Activated CD4-positive, alpha-beta T cell treated with anti-CD3 and anti-CD28 coated beads, Interleukin-2, amount 50 U/mL, for 1 hour (primary cell): ENCODE results near the gene APBB1IP.
"Not testable (repeated sequence)": the region's sequence is repeated elsewhere in the genome, so short reads cannot be mapped to it uniquely, and the experiment has no call there.

Source experiments
- DNase-seq: peaks from one replicate; pipeline ENCODE4 v3.0.0-alpha.2; 2020

APBB1IP gene

GRCh38 chr10:26478061-26478460 lies 39.9 kb downstream of the APBB1IP start:
- no peak for DNase-seq

- DNase-seq = peak; percentile 31
Measured at GRCh38 chr10:26479766-26480492, 41.8 kb downstream of the APBB1IP start.

- DNase-seq = no peak
Measured at GRCh38 chr10:26481315-26481692, 43.2 kb downstream of the APBB1IP start.

GRCh38 chr10:26481914-26482550 lies 43.9 kb downstream of the APBB1IP start:
- peak; percentile 28 for DNase-seq

- DNase-seq = no peak
Measured at GRCh38 chr10:26483554-26483953, 45.4 kb downstream of the APBB1IP start.

DNA sequence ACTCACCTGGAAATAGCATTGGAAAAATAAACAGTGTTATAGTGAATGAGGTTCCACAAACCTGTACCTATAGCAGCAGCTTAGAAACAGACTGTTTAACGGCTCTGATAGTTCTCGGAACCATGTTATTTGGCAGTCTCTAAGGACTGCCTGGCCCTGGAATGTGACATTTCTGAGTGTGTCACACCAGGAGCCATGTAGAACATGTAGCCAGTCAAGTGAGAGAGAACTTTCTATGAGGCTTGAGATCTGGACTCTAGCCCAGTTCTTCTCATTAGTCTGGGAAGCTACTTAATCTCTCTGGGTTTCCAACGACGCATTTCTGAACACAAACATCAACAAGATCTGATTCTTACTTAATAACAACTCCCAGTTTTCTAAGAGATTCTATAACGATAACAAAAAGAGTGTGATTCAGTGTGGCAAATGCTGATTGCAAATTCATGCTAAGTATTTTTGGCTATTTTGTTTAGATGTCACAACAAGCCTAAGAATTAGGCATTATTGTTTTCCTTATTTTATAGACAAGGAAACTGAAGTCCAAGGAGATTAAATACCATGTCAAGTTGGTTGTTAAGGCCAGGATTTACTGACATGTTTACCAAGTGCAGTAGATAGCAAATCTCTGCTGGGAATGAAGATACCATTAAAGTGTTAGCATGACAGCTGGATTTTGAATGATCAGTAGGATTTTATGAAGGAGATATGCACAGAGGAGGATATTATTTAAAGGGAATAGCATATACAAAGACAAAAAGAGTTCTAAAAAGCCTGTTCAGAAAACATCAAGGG lies 47.2 kb downstream of the APBB1IP start:
- no peak for DNase-seq

DNA sequence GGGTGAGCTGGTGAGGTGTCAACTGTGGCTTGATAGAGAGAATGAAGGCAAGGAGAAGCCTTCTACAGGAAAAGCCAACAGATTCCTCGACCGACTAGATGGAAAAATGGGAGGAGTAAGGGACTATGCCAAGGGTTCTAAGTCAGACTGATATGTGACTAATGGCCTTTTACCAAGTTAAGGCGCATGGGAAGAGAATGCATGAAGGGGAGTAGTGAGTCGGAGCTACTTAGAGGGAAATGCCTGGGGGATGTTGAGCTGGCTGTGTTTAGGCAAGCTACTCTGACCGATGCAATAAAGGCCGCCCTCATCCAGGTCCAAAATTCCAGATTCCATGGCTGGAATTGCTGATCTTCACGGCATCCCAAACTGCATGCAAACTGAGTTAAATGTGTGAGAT lies 48.2 kb downstream of the APBB1IP start:
- DNase-seq = no peak

GRCh38 chr10:26486990-26487850 lies 49.1 kb downstream of the APBB1IP start:
- peak; percentile 60 for DNase-seq

GRCh38 chr10:26488344-26488743 lies 50.2 kb downstream of the APBB1IP start:
- DNase-seq = no peak

- no peak for DNase-seq
Measured at GRCh38 chr10:26489081-26489480, 50.9 kb downstream of the APBB1IP start.

DNA sequence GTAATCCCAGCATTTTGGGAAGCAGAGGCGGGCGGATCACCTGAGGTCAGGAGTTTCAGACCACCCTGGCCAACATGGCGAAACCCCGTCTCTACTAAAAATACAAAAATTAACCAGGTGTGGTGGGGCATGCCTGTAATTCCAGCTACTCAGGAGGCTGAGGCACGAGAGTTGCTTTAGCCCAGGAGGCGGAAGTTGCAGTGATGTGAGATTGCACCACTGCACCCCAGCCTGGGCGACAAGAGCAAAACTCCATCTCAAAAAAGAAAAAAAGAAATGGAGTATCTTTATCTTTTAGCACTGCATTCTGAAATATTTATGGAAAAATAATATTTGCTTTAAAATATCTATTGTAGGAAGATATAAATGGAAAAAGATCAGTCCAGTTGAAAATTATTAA lies 52.2 kb downstream of the APBB1IP start:
- DNase-seq = not testable (repeated sequence)

- no peak for DNase-seq
Measured at GRCh38 chr10:26491276-26491675, 53.1 kb downstream of the APBB1IP start.

GRCh38 chr10:26491934-26492333 lies 53.8 kb downstream of the APBB1IP start:
- no peak for DNase-seq

GRCh38 chr10:26492725-26493124 lies 54.6 kb downstream of the APBB1IP start:
- DNase-seq = not testable (repeated sequence)

DNA sequence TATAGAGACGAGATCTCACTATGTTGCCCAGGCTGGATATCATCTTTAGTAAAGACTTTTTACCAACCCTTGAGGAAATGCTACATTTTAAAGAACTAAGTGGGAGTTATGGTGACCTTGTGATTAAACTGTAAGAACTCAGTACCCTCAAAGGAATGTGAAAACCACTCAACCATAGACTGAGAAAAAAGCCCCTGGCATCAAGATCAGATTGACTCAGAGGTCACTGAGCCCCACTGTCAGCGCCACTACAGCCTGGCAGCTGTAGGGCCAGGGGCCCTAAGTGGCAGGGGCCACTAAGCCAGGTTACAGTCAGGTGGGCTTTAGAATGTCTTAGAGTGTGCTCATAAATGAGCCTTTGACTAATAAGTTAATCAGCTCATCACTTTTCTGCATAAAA lies 55.9 kb downstream of the APBB1IP start:
- DNase-seq = no peak

DNA sequence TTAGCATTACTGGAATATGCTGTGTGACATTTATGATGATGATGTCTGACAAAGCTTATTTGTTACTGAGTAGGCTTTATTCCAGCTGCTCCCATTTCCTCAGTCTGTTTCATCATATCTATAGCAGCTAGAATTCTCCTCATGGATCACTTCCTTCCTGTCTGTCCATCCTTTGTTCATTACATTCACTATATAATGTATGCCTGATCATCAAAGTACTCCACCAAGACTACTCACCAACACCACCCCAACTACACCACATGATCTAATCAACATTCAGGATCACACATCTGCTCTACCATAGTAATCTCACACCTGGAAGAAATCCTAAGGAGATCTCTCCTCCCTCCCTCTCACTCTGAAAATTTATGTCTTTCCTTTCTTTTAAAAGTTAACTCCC lies 61.3 kb downstream of the APBB1IP start:
- DNase-seq = no peak

DNA sequence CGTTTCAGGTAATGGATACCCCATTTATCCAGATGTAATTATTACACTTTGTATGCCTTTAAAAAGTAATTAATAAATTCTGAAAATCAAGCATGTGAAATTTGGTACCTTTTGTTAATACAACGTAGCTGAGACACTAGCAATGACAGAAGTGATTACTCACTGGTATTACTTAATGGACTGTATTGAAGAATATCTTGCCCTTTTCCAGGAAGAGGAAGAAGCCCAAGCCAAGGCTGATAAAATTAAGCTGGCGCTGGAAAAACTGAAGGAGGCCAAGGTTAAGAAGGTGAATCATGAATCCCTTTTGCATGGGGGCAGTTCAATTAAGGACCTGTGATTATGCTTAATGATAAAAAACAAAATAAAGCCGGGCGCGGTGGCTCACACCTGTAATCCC lies 64.8 kb downstream of the APBB1IP start:
- no peak for DNase-seq

GRCh38 chr10:26503911-26504310 lies 65.8 kb downstream of the APBB1IP start:
- peak; percentile 32 for DNase-seq

- DNase-seq = not testable (repeated sequence)
Measured at GRCh38 chr10:26504429-26504828, 66.3 kb downstream of the APBB1IP start.

DNA sequence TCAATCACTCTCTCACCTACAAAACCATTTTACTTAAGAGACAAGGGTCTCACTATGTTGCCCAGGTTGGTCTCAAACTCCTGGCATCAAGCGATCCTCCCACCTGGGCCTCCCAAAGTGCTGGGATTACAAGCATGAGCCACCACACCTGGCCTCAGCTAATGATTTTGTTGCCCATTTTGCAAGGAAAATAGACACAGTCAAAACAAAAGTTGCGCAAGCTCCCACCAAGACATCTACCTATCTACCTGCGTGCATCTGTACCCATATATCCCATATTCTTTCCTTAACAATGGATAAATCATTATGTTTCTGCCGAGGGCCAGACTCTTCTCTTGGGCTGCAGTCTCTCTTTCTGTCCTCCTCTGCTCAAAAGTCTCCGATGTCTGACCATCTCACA lies 67.3 kb downstream of the APBB1IP start:
- DNase-seq = no peak

GRCh38 chr10:26506736-26507135 lies 68.6 kb downstream of the APBB1IP start:
- no peak for DNase-seq

DNA sequence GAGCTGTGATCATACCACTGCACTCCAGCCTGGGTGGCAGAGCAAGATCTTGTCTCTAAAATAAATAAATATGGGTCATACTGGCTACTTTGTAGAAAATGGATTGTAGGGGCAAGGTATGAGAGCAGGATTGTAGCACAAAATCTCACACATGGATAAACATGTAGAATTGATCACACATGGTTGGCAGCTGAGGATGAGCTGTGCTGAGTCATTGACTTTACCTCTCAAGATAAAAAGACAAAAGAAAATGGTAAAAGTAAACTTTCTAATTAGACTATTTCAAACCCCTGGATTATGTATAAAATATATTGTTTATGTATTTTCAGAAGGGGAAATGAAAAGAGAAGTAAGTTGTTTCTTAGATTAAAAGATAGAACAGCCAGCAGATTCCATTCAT lies 69.3 kb downstream of the APBB1IP start:
- no peak for DNase-seq

GRCh38 chr10:26508016-26508415 lies 69.9 kb downstream of the APBB1IP start:
- no peak for DNase-seq
